ENCODE data around the gene TFPI.

Gene TFPI

DNA sequence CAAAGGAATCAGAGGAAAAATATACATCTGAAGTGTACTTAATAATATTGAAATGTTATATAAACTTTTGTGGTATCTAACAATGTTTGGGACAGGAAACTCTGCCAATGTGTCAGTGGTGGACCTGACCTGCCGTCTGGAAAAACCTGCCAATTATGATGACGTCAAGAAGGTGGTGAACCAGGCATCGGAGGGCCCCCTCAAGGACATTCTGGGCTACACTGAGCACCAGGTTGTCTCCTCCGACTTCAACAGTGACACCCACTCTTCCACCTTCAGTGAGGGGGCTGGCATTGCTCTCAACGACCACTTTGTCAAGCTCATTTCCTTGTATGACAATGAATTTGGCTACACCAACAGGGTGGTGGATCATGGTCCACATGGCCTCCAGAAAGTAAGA is 138.8 kb downstream of the TFPI start:
- no peak for DNase-seq (ENCODE audit: low spot score)
- Histone ChIP-seq H3K4me3 (no peak overlapping the region), H3K27ac (no peak overlapping the region)
- TF ChIP-seq, protein P1, sequence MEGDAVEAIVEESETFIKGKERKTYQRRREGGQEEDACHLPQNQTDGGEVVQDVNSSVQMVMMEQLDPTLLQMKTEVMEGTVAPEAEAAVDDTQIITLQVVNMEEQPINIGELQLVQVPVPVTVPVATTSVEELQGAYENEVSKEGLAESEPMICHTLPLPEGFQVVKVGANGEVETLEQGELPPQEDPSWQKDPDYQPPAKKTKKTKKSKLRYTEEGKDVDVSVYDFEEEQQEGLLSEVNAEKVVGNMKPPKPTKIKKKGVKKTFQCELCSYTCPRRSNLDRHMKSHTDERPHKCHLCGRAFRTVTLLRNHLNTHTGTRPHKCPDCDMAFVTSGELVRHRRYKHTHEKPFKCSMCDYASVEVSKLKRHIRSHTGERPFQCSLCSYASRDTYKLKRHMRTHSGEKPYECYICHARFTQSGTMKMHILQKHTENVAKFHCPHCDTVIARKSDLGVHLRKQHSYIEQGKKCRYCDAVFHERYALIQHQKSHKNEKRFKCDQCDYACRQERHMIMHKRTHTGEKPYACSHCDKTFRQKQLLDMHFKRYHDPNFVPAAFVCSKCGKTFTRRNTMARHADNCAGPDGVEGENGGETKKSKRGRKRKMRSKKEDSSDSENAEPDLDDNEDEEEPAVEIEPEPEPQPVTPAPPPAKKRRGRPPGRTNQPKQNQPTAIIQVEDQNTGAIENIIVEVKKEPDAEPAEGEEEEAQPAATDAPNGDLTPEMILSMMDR (IDR thresholded peaks at IDR 0.05) = no peak
